C4-2B (cell line): ENCODE data around the gene NRG4.

Experiments
- ZFX ChIP-seq: fragments of 450-650 bp; IDR thresholded peaks from 2 replicates; pipeline ENCODE4 v1.6.1; 2017
- TF ChIP-seq, protein P1 (sequence below): fragments of 450-650 bp; conservative IDR thresholded peaks from 2 replicates; pipeline ENCODE4 v1.5.1; 2017; ENCODE audit warnings: mild to moderate bottlenecking

DNA sequence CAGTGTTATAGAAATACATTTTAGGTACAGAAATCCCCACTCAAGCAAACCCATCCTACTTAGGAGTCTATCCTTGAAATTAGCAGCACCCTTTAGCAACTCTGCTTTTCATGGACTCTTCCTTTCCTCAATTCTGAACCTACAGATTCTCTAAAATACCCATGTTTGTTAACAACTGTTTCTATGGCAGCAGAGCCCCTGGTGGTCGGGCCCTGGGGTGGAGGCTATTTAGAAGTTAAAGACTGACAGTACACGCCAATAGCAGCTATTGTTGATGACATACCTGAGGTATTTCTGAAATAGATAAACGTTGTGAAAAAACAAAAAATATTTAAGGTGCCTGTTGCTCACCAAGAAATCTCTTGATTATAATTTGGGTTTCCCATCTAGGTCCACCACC lies 23.4 kb upstream of the NRG4 start:
- TF ChIP-seq, protein P1, sequence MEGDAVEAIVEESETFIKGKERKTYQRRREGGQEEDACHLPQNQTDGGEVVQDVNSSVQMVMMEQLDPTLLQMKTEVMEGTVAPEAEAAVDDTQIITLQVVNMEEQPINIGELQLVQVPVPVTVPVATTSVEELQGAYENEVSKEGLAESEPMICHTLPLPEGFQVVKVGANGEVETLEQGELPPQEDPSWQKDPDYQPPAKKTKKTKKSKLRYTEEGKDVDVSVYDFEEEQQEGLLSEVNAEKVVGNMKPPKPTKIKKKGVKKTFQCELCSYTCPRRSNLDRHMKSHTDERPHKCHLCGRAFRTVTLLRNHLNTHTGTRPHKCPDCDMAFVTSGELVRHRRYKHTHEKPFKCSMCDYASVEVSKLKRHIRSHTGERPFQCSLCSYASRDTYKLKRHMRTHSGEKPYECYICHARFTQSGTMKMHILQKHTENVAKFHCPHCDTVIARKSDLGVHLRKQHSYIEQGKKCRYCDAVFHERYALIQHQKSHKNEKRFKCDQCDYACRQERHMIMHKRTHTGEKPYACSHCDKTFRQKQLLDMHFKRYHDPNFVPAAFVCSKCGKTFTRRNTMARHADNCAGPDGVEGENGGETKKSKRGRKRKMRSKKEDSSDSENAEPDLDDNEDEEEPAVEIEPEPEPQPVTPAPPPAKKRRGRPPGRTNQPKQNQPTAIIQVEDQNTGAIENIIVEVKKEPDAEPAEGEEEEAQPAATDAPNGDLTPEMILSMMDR: no peak
- no peak for TF ChIP-seq ZFX
